ENCODE measurements around the gene PHF1.
"Not testable (repeated sequence)": the region's sequence is repeated elsewhere in the genome, so short reads cannot be mapped to it uniquely, and the experiment has no call there.

Gene PHF1

DNA sequence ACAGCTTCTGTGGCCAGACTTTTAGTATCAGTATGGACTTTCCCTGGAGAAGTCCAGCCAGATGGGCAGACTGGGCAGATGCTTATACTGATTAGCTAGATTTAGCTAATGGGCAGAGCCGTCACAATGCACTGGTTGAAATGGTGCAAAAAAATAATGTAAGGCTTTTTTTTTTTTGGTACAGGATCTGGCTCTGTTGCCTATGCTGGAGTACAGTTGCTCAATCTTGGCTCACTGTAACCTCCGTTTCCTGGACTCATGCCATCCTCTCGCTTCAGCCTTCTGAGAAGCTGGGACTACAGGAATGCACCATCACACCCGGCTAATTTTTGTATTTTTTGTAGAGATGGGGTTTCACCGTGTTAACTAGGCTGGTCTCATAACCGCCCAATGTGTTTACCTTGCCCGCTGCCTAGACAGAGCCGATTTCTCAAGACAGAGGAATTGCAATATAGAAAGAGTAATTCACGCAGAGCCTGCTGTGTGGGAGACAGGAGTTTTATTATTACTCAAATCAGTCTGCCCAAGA lies 35.6 kb upstream of the PHF1 start:
- H3K9me3 ChIP-seq (ENCODE audit: control insufficient read depth, insufficient read depth, low read depth, low read length), result no peaks in the 10 kb centered on the region
- no peak overlapping the region for H3K4me3 ChIP-seq (ENCODE audit: low read depth, low read length)
- no peak overlapping the region for H3K9ac ChIP-seq (ENCODE audit: low read length)
- no peaks in the 10 kb centered on the region for H3K36me3 ChIP-seq (ENCODE audit: control insufficient read depth, insufficient read depth, low read length)
- H3K27ac ChIP-seq (ENCODE audit: low read depth, low read length), result no peak overlapping the region
- no peaks in the 10 kb centered on the region for H3K27me3 ChIP-seq (ENCODE audit: control insufficient read depth, insufficient read depth, low read length)
- H3K4me1 ChIP-seq (ENCODE audit: control insufficient read depth, insufficient read depth, low read length), result peaks cover 20% of the 10 kb centered on the region

DNA sequence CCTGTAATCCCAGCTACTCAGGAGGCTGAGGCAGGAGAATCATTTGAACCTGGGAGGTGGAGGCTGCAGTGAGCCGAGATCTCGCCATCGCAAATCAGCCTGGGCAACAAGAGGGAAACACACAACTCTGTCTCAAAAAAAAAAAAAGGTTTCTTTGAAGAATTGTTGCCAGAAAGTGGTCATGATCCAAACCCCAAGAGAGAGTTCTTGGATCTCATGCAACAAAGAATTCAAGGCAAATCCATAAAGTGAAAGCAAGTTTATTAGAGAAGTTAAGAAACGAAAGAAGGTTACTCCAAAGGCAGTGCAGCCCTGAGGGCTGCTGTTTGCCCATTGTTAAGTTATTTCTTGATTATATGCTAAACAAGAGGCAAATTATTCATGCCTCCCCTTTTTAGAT lies 33.6 kb upstream of the PHF1 start:
- H3K36me3 ChIP-seq (ENCODE audit: control insufficient read depth, insufficient read depth, low read length), result no peaks in the 10 kb centered on the region
- H3K9me3 ChIP-seq (ENCODE audit: control insufficient read depth, insufficient read depth, low read depth, low read length), result no peaks in the 10 kb centered on the region
- no peak overlapping the region for H3K27ac ChIP-seq (ENCODE audit: low read depth, low read length)
- no peaks in the 10 kb centered on the region for H3K27me3 ChIP-seq (ENCODE audit: control insufficient read depth, insufficient read depth, low read length)
- H3K4me3 ChIP-seq (ENCODE audit: low read depth, low read length), result no peak overlapping the region
- H3K9ac ChIP-seq (ENCODE audit: low read length), result no peak overlapping the region
- H3K4me1 ChIP-seq (ENCODE audit: control insufficient read depth, insufficient read depth, low read length), result peaks cover 19% of the 10 kb centered on the region

DNA sequence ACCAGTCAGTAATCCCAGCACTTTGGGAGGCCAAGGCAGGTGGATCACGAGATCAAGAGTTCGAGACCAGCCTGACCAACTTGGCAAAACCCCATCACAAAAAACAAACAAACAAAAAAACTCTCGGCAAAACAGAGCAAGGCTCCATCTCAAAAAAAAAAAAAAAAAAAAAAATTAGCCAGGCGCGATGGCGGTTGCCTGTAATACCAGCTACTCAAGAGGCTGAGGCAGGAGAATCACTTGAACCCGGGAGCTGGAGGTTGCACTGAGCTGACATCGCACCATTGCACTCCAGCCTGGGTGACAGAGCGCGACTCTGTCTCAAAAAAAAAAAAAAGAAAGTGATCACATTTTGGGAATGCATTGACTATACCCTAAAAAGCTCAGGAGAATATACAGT lies 31.6 kb upstream of the PHF1 start:
- H3K4me3 ChIP-seq (ENCODE audit: low read depth, low read length); H3K36me3 ChIP-seq (ENCODE audit: control insufficient read depth, insufficient read depth, low read length); H3K9ac ChIP-seq (ENCODE audit: low read length); H3K27me3 ChIP-seq (ENCODE audit: control insufficient read depth, insufficient read depth, low read length); H3K4me1 ChIP-seq (ENCODE audit: control insufficient read depth, insufficient read depth, low read length); H3K27ac ChIP-seq (ENCODE audit: low read depth, low read length); H3K9me3 ChIP-seq (ENCODE audit: control insufficient read depth, insufficient read depth, low read depth, low read length): not testable (repeated sequence)

DNA sequence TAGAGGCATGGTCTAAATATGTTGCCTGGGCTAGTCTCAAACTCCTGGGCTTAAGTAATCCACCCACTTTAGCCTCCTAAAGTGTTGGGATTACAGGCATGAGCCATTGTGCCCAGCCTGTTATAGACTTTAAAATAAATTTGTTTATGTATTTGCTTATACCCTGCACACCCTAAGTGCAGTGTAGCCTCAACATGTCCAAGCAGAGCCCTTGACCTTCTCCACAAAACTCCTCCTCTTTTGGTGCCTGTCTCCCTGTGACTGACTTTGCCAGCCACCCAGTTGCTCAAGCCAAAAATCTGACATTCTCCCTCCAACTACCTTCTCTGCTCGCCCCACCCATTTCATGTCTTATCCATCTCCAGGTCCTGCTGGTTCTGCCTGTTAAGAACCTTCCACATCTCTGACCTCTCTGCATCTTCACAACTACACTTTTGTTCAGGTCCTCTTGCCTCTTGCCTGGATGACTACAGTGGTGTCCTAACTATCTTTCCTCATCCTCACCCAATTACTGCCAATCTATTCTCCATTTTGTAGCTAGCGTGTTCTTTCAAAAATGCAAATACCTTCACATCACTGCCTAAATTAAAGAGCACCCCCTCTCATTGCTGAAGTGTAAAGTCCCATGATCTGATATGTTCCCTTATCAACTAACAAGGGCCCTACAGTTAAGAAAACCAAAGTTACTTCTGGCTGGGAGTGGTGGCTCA lies 30.4 kb upstream of the PHF1 start:
- no peak overlapping the region for H3K27ac ChIP-seq (ENCODE audit: low read depth, low read length)
- no peaks in the 10 kb centered on the region for H3K36me3 ChIP-seq (ENCODE audit: control insufficient read depth, insufficient read depth, low read length)
- H3K27me3 ChIP-seq (ENCODE audit: control insufficient read depth, insufficient read depth, low read length), result no peaks in the 10 kb centered on the region
- H3K9me3 ChIP-seq (ENCODE audit: control insufficient read depth, insufficient read depth, low read depth, low read length), result no peaks in the 10 kb centered on the region
- H3K9ac ChIP-seq (ENCODE audit: low read length), result no peak overlapping the region
- no peak overlapping the region for H3K4me3 ChIP-seq (ENCODE audit: low read depth, low read length)
- H3K4me1 ChIP-seq (ENCODE audit: control insufficient read depth, insufficient read depth, low read length), result peaks cover 4% of the 10 kb centered on the region; the same call in 1 of the 2 replicates

DNA sequence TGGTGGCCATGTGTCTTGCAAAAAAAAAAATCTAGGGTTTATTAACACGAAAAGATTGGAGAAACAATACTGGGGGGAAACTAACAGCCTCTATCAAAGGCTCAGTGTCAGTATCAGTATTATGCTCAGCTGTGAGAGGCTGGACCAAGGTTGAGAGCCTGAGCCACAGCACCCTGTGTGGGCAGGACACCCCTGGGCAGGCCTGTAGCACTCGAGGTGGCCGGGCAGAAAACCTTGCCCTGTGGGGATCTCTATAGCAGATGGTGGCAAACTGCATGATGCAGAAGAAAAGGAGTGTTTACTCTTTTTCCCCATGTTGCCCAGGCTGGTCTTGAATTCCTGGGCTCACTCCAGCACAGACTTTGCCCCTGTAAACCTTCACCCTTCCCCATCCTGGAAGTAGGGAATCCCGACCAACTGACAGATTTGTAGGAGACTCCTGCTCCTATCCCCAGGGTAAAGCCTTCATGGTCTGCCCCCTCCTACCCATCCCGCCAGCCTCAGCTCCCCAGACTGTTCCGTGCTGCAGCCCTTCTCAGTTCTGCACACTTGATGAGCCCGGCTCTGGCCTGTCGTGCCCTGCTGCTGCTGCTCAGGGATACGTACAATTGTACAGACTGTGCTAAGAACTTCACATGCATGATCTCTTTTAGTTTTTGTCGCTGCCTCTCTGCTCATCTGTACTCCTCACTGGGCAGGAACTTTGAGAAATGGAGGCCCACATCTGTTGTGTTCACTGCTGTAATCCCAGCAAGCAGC lies 27.2 kb upstream of the PHF1 start:
- Histone ChIP-seq H3K36me3 (ENCODE audit: control insufficient read depth, insufficient read depth, low read length) (no peaks in the 10 kb centered on the region), H3K27me3 (ENCODE audit: control insufficient read depth, insufficient read depth, low read length) (no peaks in the 10 kb centered on the region), H3K27ac (ENCODE audit: low read depth, low read length) (no peak overlapping the region), H3K9ac (ENCODE audit: low read length) (no peak overlapping the region), H3K4me3 (ENCODE audit: low read depth, low read length) (no peak overlapping the region), H3K4me1 (ENCODE audit: control insufficient read depth, insufficient read depth, low read length) (no peaks in the 10 kb centered on the region), H3K9me3 (ENCODE audit: control insufficient read depth, insufficient read depth, low read depth, low read length) (no peaks in the 10 kb centered on the region)

DNA sequence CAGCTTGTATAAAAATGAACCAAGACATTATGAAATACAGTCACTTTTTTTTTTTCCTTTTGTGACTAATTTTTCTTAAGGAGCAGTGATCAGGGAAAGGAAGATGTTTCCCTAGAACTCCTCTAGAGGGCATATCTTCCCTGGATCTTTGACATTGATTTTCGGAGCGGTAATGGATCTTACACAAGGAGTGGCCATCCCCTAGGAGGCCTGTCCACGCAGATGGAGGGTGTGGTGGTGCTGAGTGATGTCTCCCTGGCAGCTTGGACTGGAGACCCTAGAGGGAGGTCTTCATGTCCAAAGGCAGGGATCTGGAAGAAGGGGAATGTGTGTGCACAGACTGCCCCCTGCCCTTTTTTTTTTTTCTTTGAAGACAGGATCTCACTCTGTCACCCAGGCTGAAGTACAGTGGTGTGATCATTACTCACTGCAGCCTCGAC lies 26.2 kb upstream of the PHF1 start:
- H3K9me3 ChIP-seq (ENCODE audit: control insufficient read depth, insufficient read depth, low read depth, low read length), result no peaks in the 10 kb centered on the region
- H3K36me3 ChIP-seq (ENCODE audit: control insufficient read depth, insufficient read depth, low read length), result no peaks in the 10 kb centered on the region
- H3K27me3 ChIP-seq (ENCODE audit: control insufficient read depth, insufficient read depth, low read length), result no peaks in the 10 kb centered on the region
- no peak overlapping the region for H3K9ac ChIP-seq (ENCODE audit: low read length)
- H3K27ac ChIP-seq (ENCODE audit: low read depth, low read length), result no peak overlapping the region
- no peaks in the 10 kb centered on the region for H3K4me1 ChIP-seq (ENCODE audit: control insufficient read depth, insufficient read depth, low read length)
- no peak overlapping the region for H3K4me3 ChIP-seq (ENCODE audit: low read depth, low read length)

DNA sequence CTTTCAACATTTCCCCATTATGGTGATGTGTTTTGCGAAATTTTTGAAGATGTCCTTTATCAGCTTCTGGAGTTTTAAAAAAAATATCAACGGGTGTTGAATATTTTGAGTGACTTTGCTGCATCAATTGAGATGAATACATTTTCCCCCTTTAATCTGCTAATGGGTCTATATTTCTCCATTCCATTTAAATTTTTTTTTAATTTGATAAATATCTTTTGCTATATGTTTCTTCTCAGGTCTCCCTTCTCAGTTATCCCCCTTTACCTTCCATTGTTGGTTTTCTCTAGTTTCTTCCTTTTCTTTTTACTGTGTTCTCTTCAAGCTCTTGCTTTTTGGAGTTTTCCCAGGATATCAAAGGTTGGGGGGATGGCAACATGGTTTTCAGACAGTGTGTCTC lies 20.6 kb upstream of the PHF1 start:
- Histone ChIP-seq H3K9me3 (ENCODE audit: control insufficient read depth, insufficient read depth, low read depth, low read length) (no peaks in the 10 kb centered on the region), H3K4me1 (ENCODE audit: control insufficient read depth, insufficient read depth, low read length) (peaks cover 14% of the 10 kb centered on the region), H3K36me3 (ENCODE audit: control insufficient read depth, insufficient read depth, low read length) (peaks cover 5% of the 10 kb centered on the region; the same call in 1 of the 2 replicates), H3K27me3 (ENCODE audit: control insufficient read depth, insufficient read depth, low read length) (no peaks in the 10 kb centered on the region), H3K9ac (ENCODE audit: low read length) (no peak overlapping the region), H3K27ac (ENCODE audit: low read depth, low read length) (no peak overlapping the region), H3K4me3 (ENCODE audit: low read depth, low read length) (no peak overlapping the region)

DNA sequence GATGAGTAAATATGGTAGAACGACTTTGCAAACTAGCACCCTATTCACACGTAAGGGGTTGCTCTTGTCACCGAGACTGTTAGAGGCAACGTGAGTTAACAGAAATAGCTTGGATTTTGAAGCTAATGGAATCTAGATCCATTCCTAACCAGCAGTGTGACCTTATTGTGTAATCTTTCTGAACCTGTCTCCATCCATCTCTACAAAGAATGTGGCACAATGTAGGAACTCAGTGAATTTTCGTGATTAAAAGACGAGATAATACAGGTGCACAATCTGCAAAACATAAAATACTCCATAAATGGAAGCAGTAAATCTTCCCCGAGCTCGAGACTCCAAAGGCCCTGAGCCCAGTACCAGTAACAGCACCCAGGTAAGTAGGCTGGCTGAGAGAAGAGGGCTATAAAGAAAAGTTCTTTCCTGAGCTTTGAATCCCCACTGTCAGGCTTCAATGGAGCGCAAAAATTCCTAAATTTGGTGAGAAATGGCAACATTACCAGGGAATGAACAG lies 20.0 kb upstream of the PHF1 start:
- peak overlapping the region; percentile 78 for H3K9ac ChIP-seq (ENCODE audit: low read length)
- H3K27me3 ChIP-seq (ENCODE audit: control insufficient read depth, insufficient read depth, low read length), result no peaks in the 10 kb centered on the region
- peak overlapping the region; percentile 48 for H3K4me3 ChIP-seq (ENCODE audit: low read depth, low read length)

GRCh38 chr6:33391278-33391921 lies 19.4 kb upstream of the PHF1 start, which contains the start of gene KIFC1:
Gene KIFC1 (plus strand): TSS chr6:33391823. CDS start chr6:33391986, 163 bp downstream.
- peak within 1 kb of the TSS; percentile 76 for H3K27ac ChIP-seq (ENCODE audit: low read depth, low read length)
- no peaks in the 10 kb centered on the region for H3K9me3 ChIP-seq (ENCODE audit: control insufficient read depth, insufficient read depth, low read depth, low read length)
- H3K36me3 ChIP-seq (ENCODE audit: control insufficient read depth, insufficient read depth, low read length), result peaks cover 11% of the 10 kb centered on the region; the same call in 1 of the 2 replicates
- no peaks in the 10 kb centered on the region for H3K27me3 ChIP-seq (ENCODE audit: control insufficient read depth, insufficient read depth, low read length)
- H3K9ac ChIP-seq (ENCODE audit: low read length), result peak within 1 kb of the TSS; percentile 89
- H3K4me1 ChIP-seq (ENCODE audit: control insufficient read depth, insufficient read depth, low read length), result peaks cover 14% of the 10 kb centered on the region
- peak within 1 kb of the TSS; percentile 93 for H3K4me3 ChIP-seq (ENCODE audit: low read depth, low read length)

More for the DNA sequence above, 20.0 kb upstream of the PHF1 start:
- H3K27ac ChIP-seq (ENCODE audit: low read depth, low read length), result peak overlapping the region; percentile 76
- H3K4me1 ChIP-seq (ENCODE audit: control insufficient read depth, insufficient read depth, low read length), result peaks cover 14% of the 10 kb centered on the region
- no peaks in the 10 kb centered on the region for H3K9me3 ChIP-seq (ENCODE audit: control insufficient read depth, insufficient read depth, low read depth, low read length)
- peaks cover 8% of the 10 kb centered on the region; the same call in 1 of the 2 replicates for H3K36me3 ChIP-seq (ENCODE audit: control insufficient read depth, insufficient read depth, low read length)

- no peaks in the 10 kb centered on the region for H3K27me3 ChIP-seq (ENCODE audit: control insufficient read depth, insufficient read depth, low read length)
- peaks cover 11% of the 10 kb centered on the region; the same call in 1 of the 2 replicates for H3K36me3 ChIP-seq (ENCODE audit: control insufficient read depth, insufficient read depth, low read length)
- peak overlapping the region; percentile 73; the same call in 1 of the 2 replicates for H3K27ac ChIP-seq (ENCODE audit: low read depth, low read length)
- H3K9ac ChIP-seq (ENCODE audit: low read length), result peak overlapping the region; percentile 89
- H3K9me3 ChIP-seq (ENCODE audit: control insufficient read depth, insufficient read depth, low read depth, low read length), result no peaks in the 10 kb centered on the region
- H3K4me1 ChIP-seq (ENCODE audit: control insufficient read depth, insufficient read depth, low read length), result peaks cover 14% of the 10 kb centered on the region
- H3K4me3 ChIP-seq (ENCODE audit: low read depth, low read length), result peak overlapping the region; percentile 93
Observed at GRCh38 chr6:33391922-33392594, 18.8 kb upstream of the PHF1 start.
